Fibroblast of pulmonary artery (primary cell): ENCODE measurements around the gene ANK3.

Experiments
- DNase-seq: peaks from one replicate; pipeline ENCODE4 v3.0.0-alpha.2; 2010; ENCODE audit warnings: low read depth
- H3K4me3 ChIP-seq: replicated peaks from 2 replicates; pipeline ENCODE4 v1.5.1; 2011; ENCODE audit warnings: low read depth, mild to moderate bottlenecking, control low read depth, low read length, moderate library complexity
- CTCF ChIP-seq: IDR thresholded peaks from 2 replicates; pipeline ENCODE4 v1.5.1; 2011; ENCODE audit warnings: mild to moderate bottlenecking, control low read depth, low read length, inconsistent platforms; ENCODE audit errors: missing control alignments

The ANK3 gene

GRCh38 chr10:60336901-60337630, 52.6 kb downstream of the ANK3 start:
- TF ChIP-seq CTCF, result no peak
- no peak for DNase-seq
- no peak overlapping the region for H3K4me3 ChIP-seq

GRCh38 chr10:60335708-60336107, 54.0 kb downstream of the ANK3 start:
- no peak for DNase-seq
- TF ChIP-seq CTCF, result peak; percentile 25
- no peak overlapping the region for H3K4me3 ChIP-seq

DNA sequence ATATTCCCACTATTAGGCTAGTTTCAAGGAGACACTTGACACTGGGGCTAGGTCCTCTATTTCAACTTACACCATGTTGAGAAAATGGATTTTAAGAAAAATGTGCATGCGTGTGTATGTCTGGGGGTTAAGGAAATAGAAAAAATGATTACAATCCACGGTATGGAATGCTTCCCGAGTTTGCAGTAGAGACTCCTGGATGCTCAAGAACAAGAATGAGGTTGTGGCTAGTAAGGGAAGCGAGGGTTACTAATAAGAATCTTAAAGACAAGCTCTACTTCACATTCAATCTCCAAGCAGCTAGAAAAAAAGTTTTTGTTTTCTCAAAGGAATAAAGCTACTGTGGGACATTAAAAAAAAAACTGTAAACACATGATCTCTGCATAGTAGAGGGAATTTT, 54.7 kb downstream of the ANK3 start:
- TF ChIP-seq CTCF, result no peak
- H3K4me3 ChIP-seq, result no peak overlapping the region
- no peak for DNase-seq

GRCh38 chr10:60332371-60332770, 57.3 kb downstream of the ANK3 start:
- no peak overlapping the region for H3K4me3 ChIP-seq
- no peak for DNase-seq
- TF ChIP-seq CTCF, result no peak

DNA sequence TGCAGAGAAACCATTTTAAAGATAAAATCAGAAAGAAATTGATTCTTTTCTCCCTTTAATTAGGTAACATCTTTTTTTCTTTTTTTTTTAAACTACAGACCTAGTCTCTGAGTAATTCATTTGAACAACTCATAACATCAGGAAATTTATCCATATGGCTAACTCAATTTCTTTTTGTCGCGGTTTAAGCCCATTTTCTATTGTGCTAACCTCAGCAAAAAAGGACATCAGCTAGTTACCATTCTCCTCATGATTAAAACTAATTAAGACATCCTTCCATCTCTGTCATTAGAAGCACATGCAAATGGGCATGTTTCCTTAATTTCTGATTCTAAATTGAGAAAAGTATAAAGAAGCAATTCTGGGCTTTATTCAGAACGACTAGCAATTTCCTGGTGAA, 57.8 kb downstream of the ANK3 start:
- H3K4me3 ChIP-seq, result no peak overlapping the region
- no peak for TF ChIP-seq CTCF
- DNase-seq, result no peak

DNA sequence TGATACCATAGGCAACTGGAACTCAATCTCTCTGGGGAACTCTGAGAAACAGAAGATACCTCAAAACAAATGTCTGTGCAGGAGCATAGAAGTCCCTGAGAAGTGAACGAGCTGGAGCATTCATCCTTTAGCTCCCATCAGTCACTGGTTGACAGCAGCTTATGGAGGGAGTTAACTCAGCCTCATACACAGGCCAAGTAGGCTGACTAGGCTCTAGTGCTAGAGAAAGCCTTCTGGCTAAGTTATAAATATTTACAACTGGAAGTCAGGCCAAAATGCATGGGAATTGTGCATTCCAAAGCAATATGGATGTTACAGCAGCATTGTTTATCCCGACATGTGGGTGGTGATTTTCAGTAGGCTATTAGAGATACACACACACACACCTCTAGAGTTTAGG, 66.5 kb downstream of the ANK3 start:
- DNase-seq, result no peak
- TF ChIP-seq CTCF, result no peak
- no peak overlapping the region for H3K4me3 ChIP-seq

DNA sequence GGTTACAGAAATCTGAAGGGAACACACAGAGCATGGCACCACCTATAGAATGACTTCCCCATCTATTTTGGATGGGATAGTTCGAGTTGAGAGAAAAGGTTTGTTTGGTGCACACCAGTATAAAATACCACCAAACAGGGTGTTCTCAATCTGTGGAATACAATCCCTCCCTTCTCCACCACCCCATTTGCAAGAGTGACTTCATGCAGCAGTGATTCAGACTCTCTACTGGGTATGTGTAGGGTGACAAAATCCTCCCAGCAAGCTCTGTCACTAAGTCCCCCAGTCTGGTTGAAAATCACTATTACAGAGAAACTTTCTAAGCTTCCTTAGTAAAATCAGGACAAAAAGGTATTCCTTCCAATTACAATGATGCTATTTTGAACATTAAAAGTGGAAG, 69.0 kb downstream of the ANK3 start:
- no peak for TF ChIP-seq CTCF
- no peak overlapping the region for H3K4me3 ChIP-seq
- no peak for DNase-seq
